Adipocyte (in vitro differentiated cells): ENCODE results near the gene DLGAP1.

Experiments
- DNase-seq: peaks from one replicate; pipeline ENCODE4 v3.0.0-alpha.2; 2015; ENCODE audit warnings: low read depth
- H3K27me3 ChIP-seq: replicated peaks from 2 replicates; pipeline ENCODE4 v1.7.0; 2013; ENCODE audit warnings: mild to moderate bottlenecking, low read length, moderate library complexity; ENCODE audit not compliant: control insufficient read depth, insufficient read depth
- H3K36me3 ChIP-seq: 2 replicates; pipeline ENCODE4 v1.7.0; 2013; ENCODE audit warnings: low read length, mild to moderate bottlenecking, moderate library complexity; ENCODE audit not compliant: control insufficient read depth, insufficient read depth, severe bottlenecking
- H3K4me1 ChIP-seq: 2 replicates; pipeline ENCODE4 v1.7.0; 2013; ENCODE audit warnings: mild to moderate bottlenecking, low read length, moderate library complexity; ENCODE audit not compliant: control insufficient read depth, insufficient read depth
- H3K4me3 ChIP-seq: 2 replicates; pipeline ENCODE4 v1.7.0; 2013; ENCODE audit warnings: mild to moderate bottlenecking, low read length, moderate library complexity
- H3K9ac ChIP-seq: 2 replicates; pipeline ENCODE4 v1.7.0; 2013; ENCODE audit warnings: mild to moderate bottlenecking, low read length, moderate library complexity
- H3K9me3 ChIP-seq: 2 replicates; pipeline ENCODE4 v1.7.0; 2013; ENCODE audit warnings: mild to moderate bottlenecking, low read length, moderate library complexity; ENCODE audit not compliant: control insufficient read depth

Gene DLGAP1

GRCh38 chr18:3546106-3546505 is 909.0 kb downstream of the DLGAP1 start:
- Histone ChIP-seq H3K9me3 (no peaks in the 10 kb centered on the region), H3K4me3 (no peak overlapping the region), H3K27me3 (no peaks in the 10 kb centered on the region), H3K4me1 (no peaks in the 10 kb centered on the region), H3K9ac (no peak overlapping the region), H3K36me3 (no peaks in the 10 kb centered on the region)
- no peak for DNase-seq

GRCh38 chr18:3544537-3544936 is 910.6 kb downstream of the DLGAP1 start:
- Histone ChIP-seq H3K9me3 (no peaks in the 10 kb centered on the region), H3K27me3 (no peaks in the 10 kb centered on the region), H3K36me3 (no peaks in the 10 kb centered on the region), H3K4me1 (no peaks in the 10 kb centered on the region), H3K4me3 (no peak overlapping the region), H3K9ac (no peak overlapping the region)
- DNase-seq = no peak

- H3K27me3 ChIP-seq = no peaks in the 10 kb centered on the region
- H3K9ac ChIP-seq = no peak overlapping the region
- peaks cover 15% of the 10 kb centered on the region for H3K4me1 ChIP-seq
- no peak overlapping the region for H3K4me3 ChIP-seq
- H3K9me3 ChIP-seq = no peaks in the 10 kb centered on the region
- H3K36me3 ChIP-seq = no peaks in the 10 kb centered on the region
- DNase-seq = no peak
These were observed 913.3 kb downstream of the DLGAP1 start for GRCh38 chr18:3541549-3542386.

GRCh38 chr18:3540805-3541548 is 914.1 kb downstream of the DLGAP1 start:
- Histone ChIP-seq H3K9ac (no peak overlapping the region), H3K9me3 (no peaks in the 10 kb centered on the region), H3K4me1 (peaks cover 15% of the 10 kb centered on the region), H3K36me3 (no peaks in the 10 kb centered on the region), H3K27me3 (no peaks in the 10 kb centered on the region), H3K4me3 (no peak overlapping the region)
- no peak for DNase-seq

GRCh38 chr18:3538954-3539617 is 916.0 kb downstream of the DLGAP1 start:
- Histone ChIP-seq H3K9me3 (no peaks in the 10 kb centered on the region), H3K9ac (no peak overlapping the region), H3K36me3 (no peaks in the 10 kb centered on the region), H3K27me3 (no peaks in the 10 kb centered on the region), H3K4me3 (no peak overlapping the region), H3K4me1 (peaks cover 15% of the 10 kb centered on the region)
- peak; percentile 17 for DNase-seq

GRCh38 chr18:3538456-3538855 is 916.7 kb downstream of the DLGAP1 start:
- Histone ChIP-seq H3K4me1 (peaks cover 15% of the 10 kb centered on the region), H3K36me3 (no peaks in the 10 kb centered on the region), H3K27me3 (no peaks in the 10 kb centered on the region), H3K9ac (no peak overlapping the region), H3K9me3 (no peaks in the 10 kb centered on the region), H3K4me3 (peak overlapping the region; percentile 26)
- peak; percentile 69 for DNase-seq

- Histone ChIP-seq H3K27me3 (no peaks in the 10 kb centered on the region), H3K36me3 (no peaks in the 10 kb centered on the region), H3K4me3 (no peak overlapping the region), H3K9ac (no peak overlapping the region), H3K9me3 (no peaks in the 10 kb centered on the region), H3K4me1 (no peaks in the 10 kb centered on the region)
- no peak for DNase-seq
These were observed 924.3 kb downstream of the DLGAP1 start for GRCh38 chr18:3530807-3531206.

- Histone ChIP-seq H3K9ac (no peak overlapping the region), H3K4me1 (no peaks in the 10 kb centered on the region), H3K9me3 (no peaks in the 10 kb centered on the region), H3K27me3 (no peaks in the 10 kb centered on the region), H3K36me3 (no peaks in the 10 kb centered on the region), H3K4me3 (no peak overlapping the region)
- no peak for DNase-seq
These were observed 925.5 kb downstream of the DLGAP1 start for GRCh38 chr18:3529601-3530000.

- no peaks in the 10 kb centered on the region for H3K36me3 ChIP-seq
- no peak overlapping the region for H3K9ac ChIP-seq
- H3K4me3 ChIP-seq = no peak overlapping the region
- no peaks in the 10 kb centered on the region for H3K27me3 ChIP-seq
- DNase-seq = no peak
- H3K9me3 ChIP-seq = no peaks in the 10 kb centered on the region
- no peaks in the 10 kb centered on the region for H3K4me1 ChIP-seq
These were observed 926.0 kb downstream of the DLGAP1 start for GRCh38 chr18:3529077-3529476.

- Histone ChIP-seq H3K4me1 (no peaks in the 10 kb centered on the region), H3K27me3 (no peaks in the 10 kb centered on the region), H3K9ac (no peak overlapping the region), H3K36me3 (no peaks in the 10 kb centered on the region), H3K4me3 (no peak overlapping the region), H3K9me3 (peaks cover 4% of the 10 kb centered on the region)
- DNase-seq = no peak
These were observed 926.9 kb downstream of the DLGAP1 start for GRCh38 chr18:3528231-3528630.
